ENCODE data around the gene DGKG.

The DGKG gene

GRCh38 chr3:186207515-186207914 lies 154.5 kb downstream of the DGKG start:
- DNase-seq: no peak

GRCh38 chr3:186200726-186201125 lies 161.3 kb downstream of the DGKG start:
- DNase-seq: no peak

GRCh38 chr3:186198442-186198841 lies 163.6 kb downstream of the DGKG start:
- no peak for DNase-seq

- no peak for DNase-seq
Observed at GRCh38 chr3:186194451-186194811, 167.6 kb downstream of the DGKG start.

- DNase-seq: no peak
Observed at GRCh38 chr3:186193534-186194450, 168.2 kb downstream of the DGKG start.

- DNase-seq: no peak
Observed at GRCh38 chr3:186192823-186193222, 169.2 kb downstream of the DGKG start.

- DNase-seq: no peak
Observed at GRCh38 chr3:186189492-186189891, 172.5 kb downstream of the DGKG start.

GRCh38 chr3:186187401-186188275 lies 174.4 kb downstream of the DGKG start:
- DNase-seq: no peak

GRCh38 chr3:186185194-186185787 lies 176.7 kb downstream of the DGKG start:
- DNase-seq: peak; percentile 9

GRCh38 chr3:186184021-186184420 lies 178.0 kb downstream of the DGKG start:
- DNase-seq: no peak

- DNase-seq: no peak
Observed at GRCh38 chr3:186182850-186183249, 179.2 kb downstream of the DGKG start.

GRCh38 chr3:186181901-186182300 lies 180.1 kb downstream of the DGKG start:
- DNase-seq: no peak

- DNase-seq: no peak
Observed at GRCh38 chr3:186180891-186181481, 181.0 kb downstream of the DGKG start.

GRCh38 chr3:186180151-186180550 lies 181.9 kb downstream of the DGKG start:
- no peak for DNase-seq

- no peak for DNase-seq
Observed at GRCh38 chr3:186178412-186178811, 183.6 kb downstream of the DGKG start.

GRCh38 chr3:186176373-186176990 lies 185.6 kb downstream of the DGKG start:
- DNase-seq: no peak

GRCh38 chr3:186173224-186173815 lies 188.7 kb downstream of the DGKG start:
- DNase-seq: no peak

GRCh38 chr3:186172353-186172752 lies 189.7 kb downstream of the DGKG start:
- DNase-seq: no peak

- no peak for DNase-seq
Observed at GRCh38 chr3:186171521-186171920, 190.5 kb downstream of the DGKG start.

GRCh38 chr3:186170516-186170915 lies 191.5 kb downstream of the DGKG start:
- DNase-seq: no peak

- DNase-seq: no peak
Observed at GRCh38 chr3:186169379-186169778, 192.7 kb downstream of the DGKG start.

- no peak for DNase-seq
Observed at GRCh38 chr3:186168976-186169375, 193.1 kb downstream of the DGKG start.
